ENCODE data around the gene ARHGEF6. TPM values are rescaled to one million over a fixed set of nuclear protein-coding genes. Genes with fewer than 3 reads are reported as not detected.

Gene ARHGEF6, protein sequence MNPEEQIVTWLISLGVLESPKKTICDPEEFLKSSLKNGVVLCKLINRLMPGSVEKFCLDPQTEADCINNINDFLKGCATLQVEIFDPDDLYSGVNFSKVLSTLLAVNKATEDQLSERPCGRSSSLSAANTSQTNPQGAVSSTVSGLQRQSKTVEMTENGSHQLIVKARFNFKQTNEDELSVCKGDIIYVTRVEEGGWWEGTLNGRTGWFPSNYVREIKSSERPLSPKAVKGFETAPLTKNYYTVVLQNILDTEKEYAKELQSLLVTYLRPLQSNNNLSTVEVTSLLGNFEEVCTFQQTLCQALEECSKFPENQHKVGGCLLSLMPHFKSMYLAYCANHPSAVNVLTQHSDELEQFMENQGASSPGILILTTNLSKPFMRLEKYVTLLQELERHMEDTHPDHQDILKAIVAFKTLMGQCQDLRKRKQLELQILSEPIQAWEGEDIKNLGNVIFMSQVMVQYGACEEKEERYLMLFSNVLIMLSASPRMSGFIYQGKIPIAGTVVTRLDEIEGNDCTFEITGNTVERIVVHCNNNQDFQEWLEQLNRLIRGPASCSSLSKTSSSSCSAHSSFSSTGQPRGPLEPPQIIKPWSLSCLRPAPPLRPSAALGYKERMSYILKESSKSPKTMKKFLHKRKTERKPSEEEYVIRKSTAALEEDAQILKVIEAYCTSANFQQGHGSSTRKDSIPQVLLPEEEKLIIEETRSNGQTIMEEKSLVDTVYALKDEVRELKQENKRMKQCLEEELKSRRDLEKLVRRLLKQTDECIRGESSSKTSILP
- total RNA-seq (2014; rRNA removed; shearing (Covaris generic)) (4.9 and 6.0 TPM in 2 replicates), polyA plus RNA-seq (2016; fragmentation: Nextera tagmentation; extraction: Ambion mirVana) (1.4 and 2.5 TPM in 2 replicates)
- long read RNA-seq, partial matches to known transcripts = 1 of 4 reads
- long read RNA-seq, other reads (novel, unspliced or antisense) = 3 of 4 reads

DNA sequence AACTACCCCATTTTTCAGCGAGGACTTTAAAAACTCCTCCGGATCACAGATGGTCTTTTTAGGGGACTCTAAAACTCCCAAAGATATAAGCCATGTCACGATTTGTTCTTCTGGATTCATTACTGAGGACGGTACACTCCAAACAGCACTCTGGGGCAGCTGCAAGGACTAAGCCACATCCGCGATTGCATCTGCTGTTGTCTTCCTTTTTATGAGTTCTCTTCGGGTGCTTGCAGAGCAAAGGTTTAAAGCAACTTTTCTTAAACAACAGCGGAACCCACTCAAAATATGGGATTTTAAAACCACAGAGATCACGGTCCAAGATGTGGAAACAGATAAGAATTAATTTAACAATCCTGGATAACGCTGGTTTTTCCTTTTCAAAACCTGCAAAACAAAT, at the start of gene ARHGEF6:
TSS of gene ARHGEF6 (minus strand) at position 170 of the 400 bp plus-strand sequence. CDS start at position 120, 50 bp downstream.
- Histone ChIP-seq H3K79me2 (replicated peaks; ENCODE audit: insufficient read depth) (no peaks in the 10 kb centered on the region), H3K4me3 (no peak within 1 kb of the TSS), H3K4me1 (ENCODE audit: insufficient read depth) (no peaks in the 10 kb centered on the region), H3K4me2 (no peak within 1 kb of the TSS), H3F3A (replicated peaks; ENCODE audit: low read depth) (no peaks in the 10 kb centered on the region), H2AFZ (peak within 1 kb of the TSS; percentile 69; the same call in 1 of the 2 replicates), H3K36me3 (ENCODE audit: insufficient read depth) (no peaks in the 10 kb centered on the region), H3K27ac (ENCODE audit: low read depth) (no peak within 1 kb of the TSS), H3K9me2 (ENCODE audit: insufficient read depth) (no peaks in the 10 kb centered on the region), H4K20me1 (replicated peaks; ENCODE audit: insufficient read depth) (no peaks in the 10 kb centered on the region), H3K27me3 (ENCODE audit: insufficient read depth) (no peaks in the 10 kb centered on the region)
- no peaks in the 10 kb centered on the region for H3K27me3 Mint-ChIP-seq (ENCODE audit: insufficient read depth, low read depth, poor library complexity)
- no peaks in the 10 kb centered on the region for H3K36me3 Mint-ChIP-seq (ENCODE audit: low read depth)
- no peak within 1 kb of the TSS for H3K4me3 Mint-ChIP-seq
- DNase-seq (ENCODE audit: low spot score) (no peak), ATAC-seq (no peak)
- H3K9me3 Mint-ChIP-seq = no peaks in the 10 kb centered on the region
- H3K27ac Mint-ChIP-seq = no peak within 1 kb of the TSS
- no peak for TF ChIP-seq ZNF331 (CRISPR knock-in tag; IDR thresholded peaks at IDR 0.05; ENCODE audit: low read depth)
- TF ChIP-seq STAT1 (IDR thresholded peaks at IDR 0.05; ENCODE audit: unreplicated experiment) = no peak
- H3K4me1 Mint-ChIP-seq = peaks cover 7% of the 10 kb centered on the region

DNA sequence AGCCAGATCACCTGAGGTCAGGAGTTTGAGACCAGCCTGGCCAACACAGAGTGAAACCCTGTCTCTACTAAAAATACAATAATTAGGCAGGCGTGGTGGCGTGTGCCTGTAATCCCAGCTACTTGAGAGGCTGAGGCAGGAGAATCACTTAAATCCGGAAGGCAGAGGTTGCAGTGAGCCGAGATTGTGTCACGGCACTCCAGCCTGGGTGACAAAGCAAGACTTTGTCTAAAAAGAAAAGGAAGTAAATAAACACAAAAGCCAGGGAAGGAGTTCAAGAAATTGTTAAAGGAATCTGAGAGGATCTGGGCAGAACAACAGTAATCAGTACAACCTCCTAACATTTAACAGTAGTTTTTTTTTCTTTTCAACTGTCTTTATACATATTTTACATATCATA, 48.7 kb upstream of the ARHGEF6 start:
- H2AFZ ChIP-seq = no peak overlapping the region
- ATAC-seq = no peak
- H3K27ac ChIP-seq (ENCODE audit: low read depth) = no peak overlapping the region
- no peaks in the 10 kb centered on the region for H3F3A ChIP-seq (replicated peaks; ENCODE audit: low read depth)
- peaks cover 3% of the 10 kb centered on the region; the same call in 1 of the 3 replicates for H3K36me3 Mint-ChIP-seq (ENCODE audit: low read depth)
- H3K9me2 ChIP-seq (ENCODE audit: insufficient read depth) = no peaks in the 10 kb centered on the region
- H3K79me2 ChIP-seq (replicated peaks; ENCODE audit: insufficient read depth) = no peaks in the 10 kb centered on the region
- no peaks in the 10 kb centered on the region for H3K9me3 Mint-ChIP-seq
- H3K4me1 ChIP-seq (ENCODE audit: insufficient read depth) = no peaks in the 10 kb centered on the region
- no peaks in the 10 kb centered on the region for H3K36me3 ChIP-seq (ENCODE audit: insufficient read depth)
- no peak for DNase-seq (ENCODE audit: low spot score)
- H3K27ac Mint-ChIP-seq = no peak overlapping the region
- H4K20me1 ChIP-seq (replicated peaks; ENCODE audit: insufficient read depth) = no peaks in the 10 kb centered on the region
- no peak overlapping the region for H3K4me2 ChIP-seq
- H3K27me3 Mint-ChIP-seq (ENCODE audit: insufficient read depth, low read depth, poor library complexity) = no peaks in the 10 kb centered on the region
- H3K4me3 ChIP-seq = no peak overlapping the region
- H3K4me1 Mint-ChIP-seq = no peaks in the 10 kb centered on the region
- no peak overlapping the region for H3K4me3 Mint-ChIP-seq
- no peaks in the 10 kb centered on the region for H3K27me3 ChIP-seq (ENCODE audit: insufficient read depth)
- TF ChIP-seq STAT1 (IDR thresholded peaks at IDR 0.05; ENCODE audit: unreplicated experiment) (no peak), EZH2 (IDR thresholded peaks at IDR 0.05; ENCODE audit: low read depth, unreplicated experiment) (no peak), CREB1 (CRISPR knock-in tag; IDR thresholded peaks at IDR 0.05; ENCODE audit: low read depth) (no peak), ZNF331 (CRISPR knock-in tag; IDR thresholded peaks at IDR 0.05; ENCODE audit: low read depth) (no peak), NANOG (IDR thresholded peaks at IDR 0.05; ENCODE audit: borderline replicate concordance) (no peak), POLR2AphosphoS5 (IDR thresholded peaks at IDR 0.05; ENCODE audit: low read depth) (no peak), JUNB (IDR thresholded peaks at IDR 0.05; ENCODE audit: unreplicated experiment) (no peak), ZNF114 (CRISPR knock-in tag; IDR thresholded peaks at IDR 0.05) (no peak), EZH2phosphoT487 (IDR thresholded peaks at IDR 0.05; ENCODE audit: unreplicated experiment) (no peak)
- TF ChIP-seq, protein P1, sequence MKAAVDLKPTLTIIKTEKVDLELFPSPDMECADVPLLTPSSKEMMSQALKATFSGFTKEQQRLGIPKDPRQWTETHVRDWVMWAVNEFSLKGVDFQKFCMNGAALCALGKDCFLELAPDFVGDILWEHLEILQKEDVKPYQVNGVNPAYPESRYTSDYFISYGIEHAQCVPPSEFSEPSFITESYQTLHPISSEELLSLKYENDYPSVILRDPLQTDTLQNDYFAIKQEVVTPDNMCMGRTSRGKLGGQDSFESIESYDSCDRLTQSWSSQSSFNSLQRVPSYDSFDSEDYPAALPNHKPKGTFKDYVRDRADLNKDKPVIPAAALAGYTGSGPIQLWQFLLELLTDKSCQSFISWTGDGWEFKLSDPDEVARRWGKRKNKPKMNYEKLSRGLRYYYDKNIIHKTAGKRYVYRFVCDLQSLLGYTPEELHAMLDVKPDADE (IDR thresholded peaks at IDR 0.05) = no peak
- TF ChIP-seq, protein P2, sequence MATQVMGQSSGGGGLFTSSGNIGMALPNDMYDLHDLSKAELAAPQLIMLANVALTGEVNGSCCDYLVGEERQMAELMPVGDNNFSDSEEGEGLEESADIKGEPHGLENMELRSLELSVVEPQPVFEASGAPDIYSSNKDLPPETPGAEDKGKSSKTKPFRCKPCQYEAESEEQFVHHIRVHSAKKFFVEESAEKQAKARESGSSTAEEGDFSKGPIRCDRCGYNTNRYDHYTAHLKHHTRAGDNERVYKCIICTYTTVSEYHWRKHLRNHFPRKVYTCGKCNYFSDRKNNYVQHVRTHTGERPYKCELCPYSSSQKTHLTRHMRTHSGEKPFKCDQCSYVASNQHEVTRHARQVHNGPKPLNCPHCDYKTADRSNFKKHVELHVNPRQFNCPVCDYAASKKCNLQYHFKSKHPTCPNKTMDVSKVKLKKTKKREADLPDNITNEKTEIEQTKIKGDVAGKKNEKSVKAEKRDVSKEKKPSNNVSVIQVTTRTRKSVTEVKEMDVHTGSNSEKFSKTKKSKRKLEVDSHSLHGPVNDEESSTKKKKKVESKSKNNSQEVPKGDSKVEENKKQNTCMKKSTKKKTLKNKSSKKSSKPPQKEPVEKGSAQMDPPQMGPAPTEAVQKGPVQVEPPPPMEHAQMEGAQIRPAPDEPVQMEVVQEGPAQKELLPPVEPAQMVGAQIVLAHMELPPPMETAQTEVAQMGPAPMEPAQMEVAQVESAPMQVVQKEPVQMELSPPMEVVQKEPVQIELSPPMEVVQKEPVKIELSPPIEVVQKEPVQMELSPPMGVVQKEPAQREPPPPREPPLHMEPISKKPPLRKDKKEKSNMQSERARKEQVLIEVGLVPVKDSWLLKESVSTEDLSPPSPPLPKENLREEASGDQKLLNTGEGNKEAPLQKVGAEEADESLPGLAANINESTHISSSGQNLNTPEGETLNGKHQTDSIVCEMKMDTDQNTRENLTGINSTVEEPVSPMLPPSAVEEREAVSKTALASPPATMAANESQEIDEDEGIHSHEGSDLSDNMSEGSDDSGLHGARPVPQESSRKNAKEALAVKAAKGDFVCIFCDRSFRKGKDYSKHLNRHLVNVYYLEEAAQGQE (IDR thresholded peaks at IDR 0.05; ENCODE audit: unreplicated experiment) = no peak
- TF ChIP-seq, protein P3, sequence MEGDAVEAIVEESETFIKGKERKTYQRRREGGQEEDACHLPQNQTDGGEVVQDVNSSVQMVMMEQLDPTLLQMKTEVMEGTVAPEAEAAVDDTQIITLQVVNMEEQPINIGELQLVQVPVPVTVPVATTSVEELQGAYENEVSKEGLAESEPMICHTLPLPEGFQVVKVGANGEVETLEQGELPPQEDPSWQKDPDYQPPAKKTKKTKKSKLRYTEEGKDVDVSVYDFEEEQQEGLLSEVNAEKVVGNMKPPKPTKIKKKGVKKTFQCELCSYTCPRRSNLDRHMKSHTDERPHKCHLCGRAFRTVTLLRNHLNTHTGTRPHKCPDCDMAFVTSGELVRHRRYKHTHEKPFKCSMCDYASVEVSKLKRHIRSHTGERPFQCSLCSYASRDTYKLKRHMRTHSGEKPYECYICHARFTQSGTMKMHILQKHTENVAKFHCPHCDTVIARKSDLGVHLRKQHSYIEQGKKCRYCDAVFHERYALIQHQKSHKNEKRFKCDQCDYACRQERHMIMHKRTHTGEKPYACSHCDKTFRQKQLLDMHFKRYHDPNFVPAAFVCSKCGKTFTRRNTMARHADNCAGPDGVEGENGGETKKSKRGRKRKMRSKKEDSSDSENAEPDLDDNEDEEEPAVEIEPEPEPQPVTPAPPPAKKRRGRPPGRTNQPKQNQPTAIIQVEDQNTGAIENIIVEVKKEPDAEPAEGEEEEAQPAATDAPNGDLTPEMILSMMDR (conservative IDR thresholded peaks at IDR 0.05; ENCODE audit: low read depth in 2 of 2) = no peak

All from GM23338 (cell line).